Hypothalamus (tissue), 51 donors: ENCODE results near the gene CALML4.
A peak's percentile ranks its signal among the peaks of the same experiment; 100 is the strongest.
"Not testable (repeated sequence)": the region's sequence is repeated elsewhere in the genome, so short reads cannot be mapped to it uniquely, and the experiment has no call there.

Experiments
- DNase-seq, 51 donors: peaks; one replicate each; lab custom pipeline; 2025; lab: John Stamatoyannopoulos, UW

CALML4 gene

DNA sequence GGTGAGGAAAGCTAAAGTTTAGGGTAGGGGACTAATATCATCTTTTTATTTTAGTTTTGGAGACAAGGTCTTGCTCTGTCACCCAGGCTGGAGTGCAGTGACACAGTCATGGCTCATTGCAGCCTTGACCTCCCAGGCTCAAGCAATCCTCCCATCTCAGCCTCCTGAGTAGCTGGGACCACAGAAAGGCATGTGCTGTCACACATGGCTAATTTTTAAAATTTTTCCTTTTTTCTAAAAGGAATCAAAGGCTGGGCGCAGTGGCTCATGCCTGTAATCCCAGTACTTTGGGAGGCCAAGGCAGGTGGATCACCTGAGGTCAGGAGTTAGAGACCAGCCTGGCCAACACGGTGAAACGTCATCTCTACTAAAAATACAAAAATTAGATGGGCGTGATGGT, 20.3 kb upstream of the CALML4 start:
- DNase-seq: not testable (repeated sequence)

DNA sequence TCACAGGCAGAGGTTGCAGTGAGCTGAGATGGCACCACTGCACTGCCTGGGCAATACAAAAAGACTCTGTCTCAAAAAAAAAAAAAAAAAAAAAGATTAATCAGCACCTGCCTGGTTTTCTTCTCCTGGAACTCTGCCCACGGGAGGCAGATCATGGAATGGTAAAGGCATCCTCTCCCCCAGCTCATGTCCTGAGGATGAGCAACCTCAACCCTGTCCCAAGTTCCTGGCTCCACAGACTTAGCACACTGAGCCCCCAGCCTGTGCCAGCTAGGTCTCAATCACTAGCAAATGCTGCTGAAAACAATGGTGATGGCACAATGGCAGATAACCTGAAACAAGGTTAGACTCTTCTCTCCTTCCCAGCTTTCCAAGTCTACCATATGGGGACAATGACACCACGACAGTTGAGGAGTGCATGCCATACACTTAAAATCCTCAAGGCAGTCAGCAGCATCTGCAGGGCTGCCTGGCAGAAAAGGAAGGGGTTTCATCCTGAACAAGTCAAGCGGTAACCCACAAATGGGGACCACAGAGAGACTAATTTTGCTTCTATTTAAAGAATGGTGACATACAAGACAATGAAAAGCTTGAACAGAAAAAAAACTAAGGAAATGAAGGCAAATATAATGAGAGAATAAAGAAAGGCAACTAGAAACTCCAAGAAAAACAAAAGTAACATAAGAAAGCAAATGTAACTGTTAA, 19.6 kb upstream of the CALML4 start:
- DNase-seq: no peak

DNA sequence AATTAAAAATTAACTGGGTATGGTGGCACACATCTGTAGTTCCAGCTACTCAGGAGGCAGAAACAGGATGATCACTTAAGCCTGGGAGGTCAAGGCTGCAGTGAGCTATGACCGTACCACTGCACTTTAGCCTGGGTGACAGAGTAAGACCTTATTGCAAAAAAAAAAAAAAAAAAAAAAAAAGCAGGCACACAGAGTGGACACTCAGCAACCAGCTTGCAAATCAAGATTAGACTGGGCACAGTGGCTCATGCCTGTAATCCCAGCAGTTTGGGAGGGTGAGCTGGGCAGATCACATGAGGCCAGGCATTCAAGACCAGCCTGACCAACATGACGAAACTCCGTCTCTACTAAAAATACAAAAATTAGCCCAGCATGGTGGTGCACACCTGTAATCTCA, 19.0 kb upstream of the CALML4 start:
- DNase-seq: no peak

DNA sequence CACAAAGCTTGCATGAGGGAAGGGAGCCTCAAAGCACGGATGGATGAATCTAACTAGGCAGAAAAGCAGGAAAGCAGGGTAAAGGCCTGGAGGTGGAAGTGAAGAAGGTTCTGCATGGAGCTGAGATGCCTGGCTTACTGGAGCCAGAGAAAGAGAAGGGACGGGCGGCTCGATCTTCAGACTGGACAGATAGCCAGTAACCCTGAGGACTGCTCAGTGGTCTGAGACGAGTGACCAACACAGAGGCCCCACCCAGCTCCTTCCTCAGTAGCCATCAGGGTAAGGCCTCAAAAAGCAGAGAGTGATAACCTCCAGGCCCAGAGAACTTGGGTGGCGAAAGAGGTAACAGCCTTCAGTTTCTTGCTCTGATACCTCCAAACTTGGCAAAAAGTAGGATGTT, 18.0 kb upstream of the CALML4 start:
- DNase-seq: no peak

DNA sequence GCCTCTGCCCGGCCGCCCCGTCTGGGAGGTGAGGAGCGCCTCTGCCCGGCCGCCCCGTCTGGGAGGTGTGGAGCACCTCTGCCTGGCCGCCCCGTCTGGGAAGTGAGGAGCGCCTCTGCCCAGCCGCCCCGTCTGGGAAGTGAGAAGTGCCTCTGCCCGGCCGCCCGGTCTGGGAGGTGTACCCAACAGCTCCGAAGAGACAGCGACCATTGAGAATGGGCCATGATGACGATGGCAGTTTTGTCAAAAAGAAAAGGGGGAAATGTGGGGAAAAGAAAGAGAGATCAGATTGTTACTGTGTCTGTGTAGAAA, 17.3 kb upstream of the CALML4 start:
- DNase-seq: not testable (repeated sequence)

DNA sequence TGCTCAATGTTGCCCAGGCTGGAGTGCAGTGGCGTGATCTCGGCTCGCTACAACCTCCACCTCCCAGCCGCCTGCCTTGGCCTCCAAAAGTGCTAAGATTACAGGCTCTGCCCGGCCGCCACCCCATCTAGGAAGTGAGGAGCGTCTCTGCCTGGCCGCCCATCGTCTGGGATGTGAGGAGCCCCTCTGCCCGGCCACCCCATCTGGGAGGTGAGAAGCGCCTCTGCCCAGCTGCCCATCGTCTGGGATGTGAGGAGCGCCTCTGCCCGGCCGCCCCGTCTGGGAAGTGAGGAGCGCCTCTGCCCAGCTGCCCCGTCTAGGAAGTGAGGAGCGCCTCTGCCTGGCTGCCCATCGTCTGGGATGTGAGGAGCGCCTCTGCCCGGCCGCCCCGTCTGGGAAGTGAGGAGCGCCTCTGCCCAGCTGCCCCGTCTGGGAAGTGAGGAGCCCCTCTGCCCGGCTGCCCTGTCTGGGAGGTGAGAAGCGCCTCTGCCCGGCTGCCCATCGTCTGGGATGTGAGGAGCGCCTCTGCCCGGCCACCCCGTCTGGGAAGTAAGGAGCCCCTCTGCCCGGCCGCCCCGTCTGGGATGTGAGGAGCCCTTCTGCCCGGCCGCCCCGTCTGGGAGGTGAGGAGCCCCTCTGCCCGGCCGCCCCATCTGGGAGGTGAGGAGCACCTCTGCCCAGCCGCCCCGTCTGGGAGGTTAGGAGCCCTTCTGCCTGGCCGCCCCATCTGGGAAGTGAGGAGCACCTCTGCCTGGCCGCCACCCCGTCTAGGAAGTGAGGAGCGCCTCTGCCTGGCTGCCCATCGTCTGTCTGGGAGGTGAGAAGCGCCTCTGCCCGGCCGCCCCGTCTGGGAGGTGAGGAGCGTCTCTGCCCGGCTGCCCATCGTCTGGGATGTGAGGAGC, 16.6 kb upstream of the CALML4 start:
- not testable (repeated sequence) for DNase-seq

DNA sequence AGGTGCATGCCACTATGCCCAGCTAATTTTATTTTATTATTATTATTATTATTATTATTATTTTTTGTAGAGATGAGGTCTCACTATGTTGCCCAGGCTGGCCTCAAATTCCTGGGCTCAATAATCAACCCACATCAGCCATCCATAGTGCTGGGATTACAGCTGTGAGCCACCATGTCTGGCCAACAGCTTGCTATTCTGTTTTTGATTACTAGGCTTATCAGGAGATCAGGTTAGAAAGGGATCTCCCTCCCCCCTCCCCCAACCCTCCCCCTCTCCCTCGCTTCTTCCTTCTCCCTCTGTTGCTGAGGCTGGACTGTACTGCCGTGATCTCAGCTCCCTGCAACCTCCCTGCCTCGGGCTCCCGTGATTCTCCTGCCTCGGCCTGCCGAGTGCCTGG, 15.8 kb upstream of the CALML4 start:
- no peak for DNase-seq

DNA sequence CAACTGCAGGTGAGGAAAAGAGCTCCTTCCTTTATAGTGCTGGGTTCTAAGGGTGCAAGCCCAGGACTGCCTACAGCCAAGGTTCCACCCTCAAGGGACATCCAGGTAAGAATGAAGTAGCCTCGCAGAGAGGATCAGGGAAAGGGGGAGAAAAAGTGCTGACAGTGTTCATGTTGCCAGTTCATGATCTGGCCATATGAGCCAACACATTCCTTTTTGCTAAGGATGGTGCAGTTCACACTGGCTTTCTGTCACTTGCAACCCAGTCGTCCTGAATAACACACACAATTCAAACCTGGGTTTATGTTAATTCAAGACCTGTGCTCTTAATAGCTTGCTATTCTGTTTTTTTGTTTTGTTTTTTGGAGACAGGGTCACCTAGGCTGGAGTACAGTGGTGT, 15.4 kb upstream of the CALML4 start:
- DNase-seq: no peak

DNA sequence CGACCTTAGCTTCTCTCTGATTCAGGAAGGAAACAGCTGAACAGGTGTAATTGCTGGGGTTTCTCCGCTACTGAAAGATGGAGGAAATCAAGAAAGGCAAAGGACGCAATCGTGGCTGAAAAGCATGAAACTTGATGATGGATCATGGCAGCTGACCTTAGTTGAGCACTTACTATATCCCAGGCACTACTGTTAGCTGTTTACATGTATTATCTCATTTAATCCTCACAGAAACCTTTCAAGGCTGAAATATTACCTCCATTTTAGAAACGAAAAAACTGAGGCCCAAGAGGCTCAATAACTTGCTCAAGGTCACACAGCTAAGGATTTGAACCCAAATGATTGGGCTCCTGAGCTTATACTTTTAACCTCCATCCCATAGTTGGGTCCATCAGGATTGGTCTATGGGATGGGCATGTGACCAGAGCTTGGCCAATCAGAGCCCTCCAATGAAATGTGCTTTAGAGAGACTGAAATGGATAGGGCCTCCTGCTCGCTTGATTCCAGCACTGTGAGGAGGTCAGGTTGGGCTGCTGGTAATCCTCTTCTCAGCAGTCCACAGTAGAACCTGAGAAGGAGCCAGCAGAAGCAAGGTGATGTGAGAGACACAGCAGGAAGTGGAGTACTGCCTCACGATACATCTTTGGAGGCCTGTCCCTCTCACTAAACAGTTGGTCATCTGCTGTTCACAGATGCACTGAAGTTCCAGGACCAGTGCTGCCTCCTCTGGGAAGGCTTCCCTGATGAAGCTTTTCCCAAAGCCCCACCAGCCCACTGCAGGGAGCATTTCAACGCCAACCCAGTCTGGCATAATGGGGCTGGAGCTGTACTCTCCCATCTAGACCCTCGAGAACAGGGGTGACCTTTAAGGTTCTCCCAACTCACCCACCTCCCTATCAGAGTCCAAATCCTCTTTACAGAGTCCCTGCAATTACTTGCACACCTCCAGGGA, 14.0 kb upstream of the CALML4 start:
- no peak for DNase-seq

DNA sequence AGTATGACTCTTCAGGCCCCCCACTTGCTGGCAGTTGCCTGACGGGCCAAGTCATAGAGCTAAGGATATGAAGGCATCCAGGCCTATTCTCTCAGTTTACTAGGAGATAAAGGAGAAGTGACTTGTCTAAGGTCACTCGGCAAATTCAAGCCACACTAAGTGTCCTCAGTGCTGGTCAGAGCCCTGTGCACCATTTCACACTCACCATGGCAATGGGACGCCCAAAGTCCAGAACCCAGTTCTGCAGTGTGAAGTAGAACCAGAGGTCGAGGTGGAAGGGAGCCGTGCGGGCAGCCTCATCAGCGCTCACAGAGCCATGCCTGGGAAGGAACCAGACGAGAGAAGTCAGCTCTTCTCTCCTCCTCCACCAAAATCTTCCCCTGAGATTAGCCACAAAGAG, 13.2 kb upstream of the CALML4 start:
- DNase-seq: no peak

DNA sequence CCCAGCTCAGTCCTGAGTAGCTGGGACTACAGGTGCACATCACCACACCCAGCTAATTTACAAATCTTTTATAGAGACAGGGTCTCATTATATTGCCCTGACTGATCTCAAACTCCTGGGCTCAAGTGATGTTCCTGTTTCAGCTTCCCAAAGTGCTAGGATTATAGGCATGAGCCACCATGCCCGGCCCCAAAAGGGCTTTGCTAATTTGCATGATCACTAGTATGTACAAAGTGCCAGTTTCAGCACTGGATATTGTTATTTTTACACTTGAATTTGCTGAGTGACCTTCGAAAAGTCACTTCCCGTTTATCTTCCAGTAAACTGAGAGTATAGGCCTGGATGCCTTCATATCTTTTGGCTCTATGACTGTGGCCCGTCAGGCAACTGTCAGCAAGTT, 12.2 kb upstream of the CALML4 start:
- no peak for DNase-seq

DNA sequence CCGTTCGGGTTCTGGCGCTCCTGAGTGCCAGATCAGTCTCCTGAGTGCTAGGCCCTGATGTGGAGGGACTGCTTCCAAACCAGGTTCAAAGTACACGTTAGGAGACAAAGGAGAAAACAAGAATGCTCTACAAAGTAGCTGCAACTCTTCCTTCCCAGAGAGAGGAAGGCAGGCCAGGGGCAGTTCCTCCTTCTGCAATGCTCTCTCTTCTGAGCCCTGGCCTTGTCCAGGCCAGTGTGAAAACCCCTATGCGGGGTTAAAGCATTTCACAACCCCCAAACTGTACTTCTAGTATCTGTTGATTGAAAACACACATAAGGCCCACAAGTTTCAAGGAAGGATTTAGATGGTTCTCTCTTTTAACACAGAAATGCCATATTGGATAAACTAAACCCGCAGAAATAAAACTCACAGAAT, 9.7 kb upstream of the CALML4 start:
- no peak for DNase-seq

DNA sequence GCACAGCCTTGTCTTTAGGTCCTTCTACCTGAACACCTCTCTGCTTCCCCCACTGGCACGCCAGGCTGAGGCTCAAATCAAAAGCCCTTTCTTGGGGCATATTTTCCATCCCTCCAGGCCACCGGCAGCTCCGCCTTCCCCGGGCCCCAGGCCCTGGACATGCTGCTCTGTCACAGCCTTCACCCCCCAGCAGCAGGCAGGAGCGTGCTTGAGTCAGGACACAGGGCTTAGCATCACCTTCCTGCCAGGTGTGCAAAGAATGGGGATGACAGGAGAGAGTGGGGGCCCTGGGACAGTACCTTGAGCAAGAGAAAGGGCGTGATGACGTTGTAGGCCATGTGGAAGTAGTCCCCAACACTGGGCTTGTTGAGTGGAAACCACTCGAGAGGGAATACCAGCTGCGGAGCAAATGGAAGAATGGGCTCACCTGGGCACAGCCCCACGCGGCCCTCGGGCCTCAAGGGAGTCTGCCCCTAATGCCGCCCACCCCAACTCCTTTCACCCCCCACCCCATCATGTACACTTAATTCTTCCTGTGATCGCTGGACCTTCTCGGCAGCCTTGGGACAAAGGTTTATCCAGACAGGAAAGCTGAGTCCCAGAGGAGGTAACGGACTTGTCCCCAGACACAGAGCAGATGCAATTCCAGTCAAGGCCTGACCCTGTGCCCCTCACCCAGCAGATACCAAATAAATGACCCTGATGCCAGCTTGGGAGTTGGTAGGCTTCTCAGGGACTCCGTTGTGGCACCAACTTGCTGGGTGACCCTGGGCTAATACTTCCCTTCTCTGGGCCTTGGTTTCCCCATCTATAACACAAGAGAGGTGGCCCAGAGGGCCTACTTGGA, 9.1 kb upstream of the CALML4 start:
- no peak for DNase-seq

DNA sequence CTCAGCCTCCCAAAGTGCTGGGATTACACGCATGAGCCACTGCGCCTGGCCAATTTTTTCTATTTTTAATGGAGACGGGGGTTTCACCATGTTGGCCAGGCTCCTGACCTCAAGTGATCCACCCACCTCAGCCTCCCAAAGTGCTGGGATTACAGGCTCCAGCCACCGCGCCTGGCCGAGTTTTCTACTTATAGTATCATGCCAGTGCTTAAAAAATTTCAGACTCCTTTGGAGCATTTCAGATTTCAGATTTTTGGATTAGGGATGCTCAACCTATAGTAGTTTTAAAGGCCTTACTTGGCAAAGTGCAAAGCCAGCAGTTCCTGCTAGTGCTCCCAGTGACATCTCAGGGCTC, 8.3 kb upstream of the CALML4 start:
- DNase-seq: not testable (repeated sequence)

DNA sequence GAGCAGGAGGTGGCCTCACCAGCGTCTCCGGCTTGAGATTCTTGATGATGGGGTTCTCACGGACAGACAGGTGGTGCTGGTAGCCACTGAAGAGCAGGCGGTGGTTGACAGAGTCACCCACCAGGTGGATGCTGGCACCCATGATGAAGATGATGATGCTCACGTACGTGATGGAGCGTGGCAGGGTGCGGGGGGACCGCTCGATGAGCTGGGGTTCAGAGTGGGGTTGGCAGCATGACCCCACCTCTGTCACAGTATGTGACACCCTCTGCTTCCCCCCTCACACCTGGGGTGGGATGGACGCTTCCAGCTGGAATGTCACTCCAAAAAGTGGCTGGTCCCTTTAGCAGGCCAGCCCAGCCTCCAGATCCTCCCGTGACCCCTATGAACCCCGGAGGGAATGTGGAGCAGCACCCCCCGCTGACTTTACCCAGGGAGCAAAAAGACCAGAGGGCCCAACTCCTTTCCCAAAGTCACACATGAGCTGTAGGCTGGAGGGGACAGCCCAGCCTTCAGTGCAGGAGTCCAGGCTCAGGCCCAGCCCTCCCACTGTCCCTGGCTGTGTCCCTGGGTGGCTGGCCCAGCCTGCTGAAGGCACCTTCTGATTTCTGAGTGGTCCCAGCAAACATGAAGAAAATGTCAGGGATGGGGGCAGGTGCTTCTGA, 6.7 kb upstream of the CALML4 start:
- no peak for DNase-seq

DNA sequence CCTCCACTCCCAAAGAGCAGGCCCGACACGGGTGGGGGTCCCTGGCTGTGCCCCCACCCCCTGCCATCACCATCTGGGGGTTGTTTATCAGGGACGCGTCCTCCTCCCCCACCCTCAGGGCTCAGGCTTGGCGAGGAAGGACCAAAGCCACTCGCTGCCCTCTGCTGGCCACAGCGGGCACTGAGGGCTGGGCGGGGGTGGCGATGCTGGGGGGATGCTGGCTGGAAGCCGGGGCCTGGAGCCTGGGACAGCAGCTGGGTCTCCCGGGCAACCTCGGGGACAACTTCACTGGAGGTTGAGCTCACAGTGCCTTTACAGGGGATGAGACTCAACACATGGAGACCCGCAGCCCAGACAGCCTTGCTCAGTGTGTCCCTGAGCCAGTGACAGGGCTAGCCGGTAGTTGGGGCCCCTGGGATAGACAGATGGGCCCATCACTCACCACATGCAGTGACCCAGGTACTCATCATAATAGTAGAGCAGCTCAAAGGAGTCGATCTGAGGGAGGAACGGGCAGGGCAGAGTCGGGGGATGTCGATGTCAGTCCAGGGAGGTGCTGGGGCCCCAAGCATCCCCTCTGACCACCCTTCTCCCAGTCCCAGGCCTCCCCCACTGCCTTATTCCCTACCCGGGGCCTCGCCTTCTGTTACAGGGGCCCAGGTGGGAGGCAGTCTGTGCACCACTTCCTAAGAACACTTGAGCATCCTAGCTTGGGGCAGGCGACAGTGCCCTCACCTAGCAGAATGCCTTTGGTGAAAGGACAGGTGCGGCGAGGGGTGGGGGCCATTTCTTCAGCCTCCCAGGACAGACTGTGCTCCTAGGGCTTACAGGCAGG, 5.9 kb upstream of the CALML4 start:
- DNase-seq: peak in 49 of 51 donors; percentile 29 to 90 (median 75)

DNA sequence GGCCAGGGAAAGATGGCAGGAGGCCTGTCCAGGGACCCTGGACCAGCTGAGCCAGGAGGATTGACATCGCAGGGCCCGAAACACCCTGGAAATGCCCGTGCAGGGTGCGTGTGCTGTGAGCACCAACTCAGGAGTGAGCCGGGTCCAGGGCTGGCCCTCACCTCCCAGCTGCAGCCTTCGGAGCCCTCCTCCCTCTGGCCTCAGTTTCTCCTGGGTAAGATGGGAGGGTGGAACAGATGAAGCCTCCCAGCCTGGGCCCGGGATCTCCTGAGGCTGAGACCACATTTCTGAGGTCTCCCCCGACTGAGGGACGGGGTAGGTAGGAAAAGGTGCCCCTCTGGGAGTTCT, 5.3 kb upstream of the CALML4 start:
- no peak for DNase-seq

DNA sequence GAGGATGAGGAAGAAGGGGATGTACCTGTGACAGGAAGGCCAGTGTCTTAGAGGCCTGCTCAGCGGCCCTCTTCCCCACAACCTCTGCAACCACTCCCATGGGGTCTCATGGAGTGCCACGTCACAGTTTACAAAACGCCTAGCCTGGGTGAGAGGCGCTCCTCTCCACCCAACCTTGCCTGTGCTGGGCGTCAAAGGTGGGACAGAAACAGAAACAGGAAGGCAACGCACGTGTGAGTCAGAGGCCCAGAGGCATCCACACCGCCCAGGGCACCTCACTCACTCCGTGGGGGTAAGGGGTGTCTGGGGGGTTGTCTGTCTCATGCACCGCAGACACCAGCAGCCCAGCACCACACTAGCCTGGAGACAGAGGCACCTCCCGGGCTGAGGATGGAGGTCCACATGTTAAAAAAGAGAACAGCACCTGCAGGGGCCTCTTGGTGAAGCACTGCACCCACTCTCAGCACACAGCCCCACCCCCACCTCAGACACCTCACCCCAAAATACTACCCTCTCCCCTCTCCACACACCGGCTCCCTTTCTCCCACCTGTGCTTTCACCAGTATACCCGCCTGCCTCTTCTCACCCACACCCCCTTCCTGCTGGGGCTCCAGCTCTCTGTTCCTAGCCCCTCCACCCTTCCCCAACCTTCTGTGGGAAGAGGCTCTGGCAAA, 4.7 kb upstream of the CALML4 start:
- DNase-seq: no peak
